Activated CD8-positive, alpha-beta memory T cell treated with anti-CD3 and anti-CD28 coated beads, Interleukin-2, amount 10 ng/mL, durations not matched to agents 7 days and 5 days (primary cell): ENCODE data around the gene MRPL17. TPM values are rescaled to one million over a fixed set of nuclear protein-coding genes. Genes with fewer than 3 reads are reported as not detected.

ENCODE experiments used
- ATAC-seq: fragments of 150-1000 bp; cut with Tn5 transposase; one replicate; pipeline ENCODE4 v1.10.0; 2021; ENCODE audit warnings: moderate library complexity
- CTCF ChIA-PET: fragments of 350-600 bp; sonication (Branson Sonifier 250); formaldehyde crosslinking; loops from one replicate; lab custom pipeline; 2021; ENCODE audit warnings: antibody characterized with exemption; lab: Charles Lee
- DNase-seq: peaks from one replicate; pipeline ENCODE4 v3.0.0-alpha.2; 2020
- H3K27ac Mint-ChIP-seq: one replicate; pipeline ENCODE4 v1.8.0; 2021; ENCODE audit warnings: mild to moderate bottlenecking, mixed read lengths
- H3K27me3 Mint-ChIP-seq: one replicate; pipeline ENCODE4 v1.8.0; 2021; ENCODE audit warnings: mixed read lengths
- H3K36me3 Mint-ChIP-seq: one replicate; pipeline ENCODE4 v1.8.0; 2021; ENCODE audit warnings: mild to moderate bottlenecking, mixed read lengths
- H3K4me1 Mint-ChIP-seq: one replicate; pipeline ENCODE4 v1.8.0; 2021; ENCODE audit warnings: mixed read lengths
- H3K4me3 Mint-ChIP-seq: one replicate; pipeline ENCODE4 v1.8.0; 2021; ENCODE audit warnings: mild to moderate bottlenecking, moderate library complexity, mixed read lengths
- H3K9me3 Mint-ChIP-seq: one replicate; pipeline ENCODE4 v1.8.0; 2022; ENCODE audit warnings: low read depth, mixed read lengths
- total RNA-seq, 2 experiments: library from RNA; stranded (reverse); gene quantifications; one replicate each; pipeline ENCODE4 v1.2.3, GENCODE V29; 2021

Gene MRPL17
- total RNA-seq, 2 experiments from 2014 or later, result 69.4 to 81.0 TPM

GRCh38 chr11:6646918-6647679 lies 36.0 kb downstream of the MRPL17 start:
- Mint-ChIP-seq H3K9me3 (no peaks in the 10 kb centered on the region), H3K27ac (no peak overlapping the region), H3K4me3 (no peak overlapping the region), H3K4me1 (no peaks in the 10 kb centered on the region), H3K36me3 (no peaks in the 10 kb centered on the region), H3K27me3 (no peaks in the 10 kb centered on the region)
- no peak for DNase-seq
- peak; percentile 61 for ATAC-seq
- CTCF ChIA-PET, result interaction anchor here (1.0 to 2.2 kb wide), 2 partner anchors 21 to 36 kb away, joined by 3 to 8 read pairs; partner anchors contain the start of gene MRPL17

- no peak for DNase-seq
- no peak overlapping the region for H3K27ac Mint-ChIP-seq
- H3K36me3 Mint-ChIP-seq, result no peaks in the 10 kb centered on the region
- H3K27me3 Mint-ChIP-seq, result no peaks in the 10 kb centered on the region
- no peaks in the 10 kb centered on the region for H3K9me3 Mint-ChIP-seq
- no peaks in the 10 kb centered on the region for H3K4me1 Mint-ChIP-seq
- H3K4me3 Mint-ChIP-seq, result no peak overlapping the region
- ATAC-seq, result peak; percentile 7
- CTCF ChIA-PET, result interaction anchor here (2.2 kb wide), 1 partner anchor 21 kb away, joined by 8 read pairs; no protein-coding TSS in a partner anchor
Observed at GRCh38 chr11:6646576-6646917, 36.6 kb downstream of the MRPL17 start.

- DNase-seq (no peak), ATAC-seq (no peak)
- H3K36me3 Mint-ChIP-seq, result no peaks in the 10 kb centered on the region
- H3K4me1 Mint-ChIP-seq, result no peaks in the 10 kb centered on the region
- H3K4me3 Mint-ChIP-seq, result no peak overlapping the region
- CTCF ChIA-PET, result interaction anchor here (2.2 kb wide), 1 partner anchor 22 kb away, joined by 8 read pairs; no protein-coding TSS in a partner anchor
- no peaks in the 10 kb centered on the region for H3K27me3 Mint-ChIP-seq
- no peaks in the 10 kb centered on the region for H3K9me3 Mint-ChIP-seq
- H3K27ac Mint-ChIP-seq, result peak overlapping the region; percentile 6
Observed at GRCh38 chr11:6646071-6646470, 37.1 kb downstream of the MRPL17 start.

- DNase-seq (no peak), ATAC-seq (no peak)
- Mint-ChIP-seq H3K27me3 (no peaks in the 10 kb centered on the region), H3K4me3 (no peak overlapping the region), H3K9me3 (no peaks in the 10 kb centered on the region), H3K4me1 (peaks cover 5% of the 10 kb centered on the region), H3K36me3 (no peaks in the 10 kb centered on the region), H3K27ac (no peak overlapping the region)
- CTCF ChIA-PET, result no interaction called here
Observed at GRCh38 chr11:6642957-6643356, 40.2 kb downstream of the MRPL17 start.

GRCh38 chr11:6640985-6641701 lies 42.0 kb downstream of the MRPL17 start:
- CTCF ChIA-PET, result interaction anchor here (1.8 kb wide), 1 partner anchor 9 kb away, joined by 5 read pairs; no protein-coding TSS in a partner anchor
- Mint-ChIP-seq H3K27ac (no peak overlapping the region), H3K9me3 (no peaks in the 10 kb centered on the region), H3K36me3 (no peaks in the 10 kb centered on the region), H3K4me3 (no peak overlapping the region), H3K27me3 (no peaks in the 10 kb centered on the region), H3K4me1 (peaks cover 5% of the 10 kb centered on the region)
- ATAC-seq (no peak), DNase-seq (no peak)

- H3K36me3 Mint-ChIP-seq, result no peaks in the 10 kb centered on the region
- no peak for DNase-seq
- no peak overlapping the region for H3K27ac Mint-ChIP-seq
- CTCF ChIA-PET, result no interaction called here
- H3K4me1 Mint-ChIP-seq, result peaks cover 5% of the 10 kb centered on the region
- ATAC-seq, result no peak
- H3K9me3 Mint-ChIP-seq, result no peaks in the 10 kb centered on the region
- no peaks in the 10 kb centered on the region for H3K27me3 Mint-ChIP-seq
- no peak overlapping the region for H3K4me3 Mint-ChIP-seq
Observed at GRCh38 chr11:6640036-6640984, 42.8 kb downstream of the MRPL17 start.

GRCh38 chr11:6638429-6638828 lies 44.7 kb downstream of the MRPL17 start:
- H3K27me3 Mint-ChIP-seq, result no peaks in the 10 kb centered on the region
- no peaks in the 10 kb centered on the region for H3K36me3 Mint-ChIP-seq
- DNase-seq (no peak), ATAC-seq (no peak)
- H3K27ac Mint-ChIP-seq, result no peak overlapping the region
- H3K9me3 Mint-ChIP-seq, result no peaks in the 10 kb centered on the region
- H3K4me3 Mint-ChIP-seq, result no peak overlapping the region
- H3K4me1 Mint-ChIP-seq, result peaks cover 5% of the 10 kb centered on the region
- CTCF ChIA-PET, result no interaction called here

- Mint-ChIP-seq H3K27me3 (no peaks in the 10 kb centered on the region), H3K27ac (no peak overlapping the region), H3K36me3 (no peaks in the 10 kb centered on the region), H3K4me1 (peaks cover 5% of the 10 kb centered on the region), H3K9me3 (no peaks in the 10 kb centered on the region), H3K4me3 (no peak overlapping the region)
- DNase-seq (no peak), ATAC-seq (no peak)
- CTCF ChIA-PET, result no interaction called here
Observed at GRCh38 chr11:6637871-6638270, 45.3 kb downstream of the MRPL17 start.

GRCh38 chr11:6636480-6636879 lies 46.7 kb downstream of the MRPL17 start:
- Mint-ChIP-seq H3K27me3 (no peaks in the 10 kb centered on the region), H3K4me3 (no peak overlapping the region), H3K27ac (no peak overlapping the region), H3K9me3 (no peaks in the 10 kb centered on the region), H3K36me3 (no peaks in the 10 kb centered on the region), H3K4me1 (peaks cover 7% of the 10 kb centered on the region)
- DNase-seq, result no peak
- CTCF ChIA-PET, result interaction anchor here (0.9 kb wide), 1 partner anchor 10 kb away, joined by 3 read pairs; no protein-coding TSS in a partner anchor
- ATAC-seq, result no peak

GRCh38 chr11:6635082-6635932 lies 47.8 kb downstream of the MRPL17 start:
- DNase-seq (no peak), ATAC-seq (no peak)
- no peak overlapping the region for H3K27ac Mint-ChIP-seq
- no peak overlapping the region for H3K4me3 Mint-ChIP-seq
- H3K9me3 Mint-ChIP-seq, result no peaks in the 10 kb centered on the region
- H3K4me1 Mint-ChIP-seq, result peaks cover 7% of the 10 kb centered on the region
- no peaks in the 10 kb centered on the region for H3K36me3 Mint-ChIP-seq
- H3K27me3 Mint-ChIP-seq, result no peaks in the 10 kb centered on the region
- CTCF ChIA-PET, result interaction anchor here (0.6 to 1.1 kb wide), 2 partner anchors 32 to 104 kb away, joined by 3 to 5 read pairs; no protein-coding TSS in a partner anchor

- Mint-ChIP-seq H3K4me1 (peaks cover 7% of the 10 kb centered on the region), H3K9me3 (no peaks in the 10 kb centered on the region), H3K4me3 (no peak overlapping the region), H3K27ac (no peak overlapping the region), H3K27me3 (no peaks in the 10 kb centered on the region), H3K36me3 (no peaks in the 10 kb centered on the region)
- CTCF ChIA-PET, result interaction anchor here (0.6 to 1.1 kb wide), 2 partner anchors 33 to 271 kb away, joined by 4 to 5 read pairs; no protein-coding TSS in a partner anchor
- DNase-seq (no peak), ATAC-seq (no peak)
Observed at GRCh38 chr11:6634534-6634933, 48.6 kb downstream of the MRPL17 start.
